BLaER1 treated with 17β-estradiol and CSF1 and Interleukin-3, amounts not matched to agents 10 nM and 100 nM (cell line): ENCODE results near the gene SYT13.
"Not testable (repeated sequence)": the region's sequence is repeated elsewhere in the genome, so short reads cannot be mapped to it uniquely, and the experiment has no call there.

Experiments
- H3K27ac ChIP-seq, 11 experiments: shearing (Covaris generic); formaldehyde crosslinking; 2 replicates each; pipeline ENCODE4 v1.8.1; 2022
- H3K27me3 ChIP-seq, 11 experiments: shearing (Covaris generic); formaldehyde crosslinking; 2 replicates each; pipeline ENCODE4 v1.8.1; 2022
- H3K36me3 ChIP-seq, 11 experiments: shearing (Covaris generic); formaldehyde crosslinking; 2 replicates each; pipeline ENCODE4 v1.8.1; 2022
- H3K4me1 ChIP-seq, 10 experiments: shearing (Covaris generic); formaldehyde crosslinking; 2 replicates each; pipeline ENCODE4 v1.8.1; 2022
- H3K4me2 ChIP-seq, 11 experiments: shearing (Covaris generic); formaldehyde crosslinking; 2 replicates each; pipeline ENCODE4 v1.8.1; 2022
- H3K4me3 ChIP-seq, 10 experiments: shearing (Covaris generic); formaldehyde crosslinking; 2 replicates each; pipeline ENCODE4 v1.8.1; 2022
- H3K9ac ChIP-seq, 11 experiments: shearing (Covaris generic); formaldehyde crosslinking; 2 replicates each; pipeline ENCODE4 v1.8.1; 2022
- H3K9me3 ChIP-seq, 11 experiments: shearing (Covaris generic); formaldehyde crosslinking; replicated peaks in 1 of 11; 2 replicates each; pipeline ENCODE4 v1.8.1; 2022
- H4K20me1 ChIP-seq, 11 experiments: shearing (Covaris generic); formaldehyde crosslinking; 2 replicates each; pipeline ENCODE4 v1.8.1; 2022
- Cebpa-rat ChIP-seq, 11 experiments: shearing (Covaris generic); IDR thresholded peaks; 2 replicates each; pipeline ENCODE4 v1.8.1; 2022

The SYT13 gene

GRCh38 chr11:45300715-45301114, 14.6 kb upstream of the SYT13 start:
- Histone ChIP-seq H3K9ac (no peak overlapping the region), H4K20me1 (no peaks in the 10 kb centered on the region), H3K27ac (no peak overlapping the region), H3K9me3 (no peaks in the 10 kb centered on the region), H3K4me1 (peaks cover 0 to 30% (median 17%) of the 10 kb centered on the region in 10 experiments; a peak in 13 of 20 replicates), H3K36me3 (no peaks in the 10 kb centered on the region), H3K4me3 (no peak overlapping the region), H3K27me3 (no peaks in the 10 kb centered on the region), H3K4me2 (peak overlapping the region in 1 of 11 experiments; percentile 66; a peak in 1 of 22 replicates)
- TF ChIP-seq Cebpa-rat (IDR thresholded peaks at IDR 0.05), result no peak

DNA sequence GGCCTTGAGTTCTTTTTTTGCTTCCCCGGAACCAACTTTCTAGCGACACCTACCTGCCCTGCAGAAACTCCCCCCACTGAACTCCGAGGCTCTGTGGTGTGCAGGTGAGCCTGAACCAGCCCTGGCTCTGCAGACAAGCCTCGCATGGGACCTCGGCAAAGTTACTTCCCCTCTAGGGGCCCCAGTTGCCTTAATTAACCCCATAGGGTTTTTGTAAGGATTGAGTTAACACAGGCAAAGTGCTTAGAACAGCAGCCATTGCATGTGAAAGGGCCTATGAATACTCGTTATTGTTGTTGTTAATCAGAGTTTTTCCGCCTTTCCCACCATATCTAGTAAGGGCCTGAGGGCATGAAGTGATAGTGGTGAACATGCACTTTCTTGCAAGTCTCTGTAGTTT, 12.6 kb upstream of the SYT13 start:
- H3K4me2 ChIP-seq, result peak overlapping the region in 6 of 11 experiments; percentile 11 to 58 (median 42); a peak in 10 of 22 replicates
- no peaks in the 10 kb centered on the region for H3K9me3 ChIP-seq
- H3K9ac ChIP-seq, result no peak overlapping the region
- TF ChIP-seq Cebpa-rat (IDR thresholded peaks at IDR 0.05), result no peak
- no peaks in the 10 kb centered on the region for H3K27me3 ChIP-seq
- H3K36me3 ChIP-seq, result no peaks in the 10 kb centered on the region
- H4K20me1 ChIP-seq, result no peaks in the 10 kb centered on the region
- no peak overlapping the region for H3K4me3 ChIP-seq
- no peak overlapping the region for H3K27ac ChIP-seq
- peaks cover 0 to 31% (median 18%) of the 10 kb centered on the region in 10 experiments; a peak in 13 of 20 replicates for H3K4me1 ChIP-seq

- Histone ChIP-seq H4K20me1 (no peaks in the 10 kb centered on the region), H3K36me3 (no peaks in the 10 kb centered on the region), H3K9ac (no peak overlapping the region), H3K27ac (no peak overlapping the region), H3K4me3 (no peak overlapping the region), H3K4me1 (peaks cover 0 to 20% (median 10%) of the 10 kb centered on the region in 10 experiments; a peak in 10 of 20 replicates), H3K9me3 (no peaks in the 10 kb centered on the region), H3K27me3 (no peaks in the 10 kb centered on the region), H3K4me2 (peak overlapping the region in 5 of 11 experiments; percentile 6 to 47 (median 44); a peak in 6 of 22 replicates)
- TF ChIP-seq Cebpa-rat (IDR thresholded peaks at IDR 0.05), result no peak
Observed at GRCh38 chr11:45296075-45296474, 9.9 kb upstream of the SYT13 start.

- H3K27me3 ChIP-seq, result no peaks in the 10 kb centered on the region
- no peak for TF ChIP-seq Cebpa-rat (IDR thresholded peaks at IDR 0.05)
Observed at GRCh38 chr11:45294499-45294898, 8.4 kb upstream of the SYT13 start.

DNA sequence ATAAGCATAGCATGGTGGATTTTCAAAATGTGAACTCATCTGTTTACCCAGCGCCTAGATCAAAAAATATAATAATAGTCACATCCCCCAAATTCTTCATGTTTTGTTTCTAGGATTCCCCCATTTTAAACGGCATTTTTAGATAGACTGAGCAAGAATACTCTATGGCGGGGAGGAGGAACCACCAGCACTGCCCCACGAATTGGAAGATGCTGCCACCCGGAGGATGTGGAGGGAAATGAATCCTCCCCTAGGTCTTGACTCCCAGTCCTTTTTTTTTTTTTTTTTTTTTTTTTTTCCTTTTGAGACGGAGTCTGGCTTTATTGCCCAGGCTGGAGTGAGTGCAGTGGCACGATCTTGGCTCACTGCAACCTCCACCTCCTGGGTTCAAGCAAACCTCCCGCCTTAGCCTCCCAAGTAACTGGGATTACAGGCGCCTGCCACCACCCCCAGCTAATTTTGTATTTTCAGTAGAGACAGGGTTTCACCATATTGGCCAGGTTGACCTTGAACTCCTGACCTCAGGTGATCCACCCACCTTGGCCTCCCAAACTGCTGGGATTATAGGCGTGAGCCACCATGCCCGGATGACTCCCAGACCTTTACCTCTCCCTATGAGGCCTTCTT, 7.5 kb upstream of the SYT13 start:
- peaks cover 0 to 14% (median 6%) of the 10 kb centered on the region in 10 experiments; a peak in 10 of 20 replicates for H3K4me1 ChIP-seq
- not testable (repeated sequence) for H3K4me3 ChIP-seq, H3K4me2 ChIP-seq, H3K36me3 ChIP-seq, H4K20me1 ChIP-seq, H3K9ac ChIP-seq, H3K27ac ChIP-seq, H3K9me3 ChIP-seq, H3K27me3 ChIP-seq

More at GRCh38 chr11:45294499-45294898, 8.4 kb upstream of the SYT13 start:
- Histone ChIP-seq H4K20me1 (no peaks in the 10 kb centered on the region), H3K4me3 (no peak overlapping the region), H3K9ac (no peak overlapping the region), H3K9me3 (no peaks in the 10 kb centered on the region), H3K4me1 (peaks cover 0 to 20% (median 10%) of the 10 kb centered on the region in 10 experiments; a peak in 10 of 20 replicates), H3K36me3 (no peaks in the 10 kb centered on the region), H3K27ac (no peak overlapping the region), H3K4me2 (no peak overlapping the region)

- Histone ChIP-seq H3K4me3 (no peak overlapping the region), H3K9ac (no peak overlapping the region), H3K9me3 (peaks cover 0 to 18% (median 9%) of the 10 kb centered on the region in 11 experiments; a peak in 11 of 22 replicates), H4K20me1 (no peaks in the 10 kb centered on the region), H3K4me1 (peaks cover 0 to under 1% (median 0%) of the 10 kb centered on the region in 10 experiments; a peak in 1 of 20 replicates), H3K27me3 (peaks cover 4 to 16% (median 10%) of the 10 kb centered on the region in 11 experiments; a peak in 17 of 22 replicates), H3K36me3 (no peaks in the 10 kb centered on the region), H3K27ac (no peak overlapping the region), H3K4me2 (no peak overlapping the region)
- TF ChIP-seq Cebpa-rat (IDR thresholded peaks at IDR 0.05), result no peak
Observed at GRCh38 chr11:45290586-45290985, 4.4 kb upstream of the SYT13 start.

GRCh38 chr11:45289369-45289768, 3.2 kb upstream of the SYT13 start:
- Histone ChIP-seq H3K4me2 (no peak overlapping the region; a peak in 1 of 22 replicates), H3K27me3 (peaks cover 4 to 26% (median 18%) of the 10 kb centered on the region in 11 experiments; a peak in 18 of 22 replicates)
- TF ChIP-seq Cebpa-rat (IDR thresholded peaks at IDR 0.05), result no peak

DNA sequence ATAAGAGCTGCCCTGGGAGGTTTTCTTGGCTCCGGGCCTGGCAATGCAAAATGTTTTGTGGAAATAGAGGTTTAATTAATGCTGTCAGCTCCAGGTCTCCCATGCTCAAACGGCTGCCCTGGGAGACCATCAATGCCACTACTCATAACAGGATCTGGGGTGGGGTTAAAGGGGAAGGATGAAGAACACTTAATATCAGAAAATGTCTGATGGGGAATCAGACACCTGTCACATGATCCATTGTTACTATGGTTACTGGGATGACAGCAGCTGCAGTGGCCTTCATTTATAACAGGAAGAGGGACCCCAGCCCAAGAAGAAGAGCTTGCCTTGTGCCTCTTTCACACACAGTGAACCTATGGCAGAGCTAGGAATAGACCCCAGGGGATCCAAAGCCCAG, 2.2 kb upstream of the SYT13 start:
- Histone ChIP-seq H3K27ac (no peak overlapping the region), H3K27me3 (peaks cover 4 to 26% (median 18%) of the 10 kb centered on the region in 11 experiments; a peak in 18 of 22 replicates), H3K9ac (no peak overlapping the region), H3K4me2 (no peak overlapping the region), H3K4me1 (0 out of 20 replicates have a peak, but pooled peaks cover 0 to 5% (median 0%) of the 10 kb centered on the region in 10 experiments), H3K9me3 (peaks cover 0 to 18% (median 9%) of the 10 kb centered on the region in 11 experiments; a peak in 11 of 22 replicates), H3K4me3 (no peak overlapping the region), H4K20me1 (no peaks in the 10 kb centered on the region), H3K36me3 (no peaks in the 10 kb centered on the region)
- no peak for TF ChIP-seq Cebpa-rat (IDR thresholded peaks at IDR 0.05)

More at GRCh38 chr11:45289369-45289768, 3.2 kb upstream of the SYT13 start:
- Histone ChIP-seq H3K4me3 (no peak overlapping the region), H3K9me3 (peaks cover 0 to 18% (median 9%) of the 10 kb centered on the region in 11 experiments; a peak in 11 of 22 replicates), H4K20me1 (no peaks in the 10 kb centered on the region), H3K36me3 (no peaks in the 10 kb centered on the region), H3K27ac (no peak overlapping the region), H3K9ac (no peak overlapping the region), H3K4me1 (0 out of 20 replicates have a peak, but pooled peaks cover 0 to 5% (median 0%) of the 10 kb centered on the region in 10 experiments)

DNA sequence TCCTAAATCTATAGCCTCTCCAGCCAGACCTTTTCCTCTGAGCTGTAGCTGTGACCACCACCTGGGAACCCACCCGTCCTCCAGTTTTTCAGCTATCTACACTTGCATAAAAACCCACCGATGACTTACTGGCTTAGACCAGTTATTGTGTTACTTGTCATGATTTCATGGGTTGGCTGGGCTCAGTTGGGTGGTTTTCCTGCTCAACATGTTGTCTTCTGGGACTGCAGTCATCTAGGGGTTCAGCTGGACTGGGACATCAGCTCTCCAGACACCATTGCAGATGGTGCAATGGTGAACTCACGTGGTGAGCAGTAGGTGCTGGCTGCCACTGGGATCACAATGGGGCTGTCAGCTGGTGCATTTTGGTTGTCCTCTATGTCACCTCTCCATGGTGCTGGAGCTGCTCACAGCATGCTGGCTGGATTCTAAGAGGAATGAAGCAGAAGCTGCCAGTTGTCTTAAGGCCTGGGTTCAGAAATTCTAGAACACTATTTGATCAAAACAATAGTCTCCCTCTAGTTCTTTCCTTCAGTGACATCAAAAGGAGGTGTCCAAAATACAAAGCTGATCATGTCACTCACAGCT, 1.3 kb upstream of the SYT13 start:
- no peaks in the 10 kb centered on the region for H4K20me1 ChIP-seq
- no peak overlapping the region for H3K4me2 ChIP-seq
- TF ChIP-seq Cebpa-rat (IDR thresholded peaks at IDR 0.05), result no peak
- no peak overlapping the region for H3K27ac ChIP-seq
- H3K9ac ChIP-seq, result no peak overlapping the region
- H3K4me3 ChIP-seq, result no peak overlapping the region
- no peaks in the 10 kb centered on the region for H3K36me3 ChIP-seq
- peaks cover 0 to 5% (median 0%) of the 10 kb centered on the region in 10 experiments; a peak in 1 of 20 replicates for H3K4me1 ChIP-seq
- H3K27me3 ChIP-seq, result peaks cover 4 to 26% (median 18%) of the 10 kb centered on the region in 11 experiments; a peak in 18 of 22 replicates
- peaks cover 0 to 18% (median 9%) of the 10 kb centered on the region in 11 experiments; a peak in 11 of 22 replicates for H3K9me3 ChIP-seq
